Fibroblast of mammary gland (primary cell): ENCODE measurements around the gene PTPRN2.
"Not testable (repeated sequence)": the region's sequence is repeated elsewhere in the genome, so short reads cannot be mapped to it uniquely, and the experiment has no call there.

ENCODE experiments used
- DNase-seq: peaks from one replicate; pipeline ENCODE4 v3.0.0-alpha.2; 2010; ENCODE audit warnings: low read depth
- H3K4me3 ChIP-seq: 2 replicates; pipeline ENCODE4 v1.5.1; 2011; ENCODE audit warnings: low read depth, mild to moderate bottlenecking, low read length, moderate library complexity; ENCODE audit not compliant: control insufficient read depth
- TF ChIP-seq, protein P1 (sequence below): conservative IDR thresholded peaks from 2 replicates; pipeline ENCODE4 v1.5.1; 2011; ENCODE audit warnings: low read depth, low read length, inconsistent platforms; ENCODE audit not compliant: control insufficient read depth, insufficient read depth

PTPRN2 gene

DNA sequence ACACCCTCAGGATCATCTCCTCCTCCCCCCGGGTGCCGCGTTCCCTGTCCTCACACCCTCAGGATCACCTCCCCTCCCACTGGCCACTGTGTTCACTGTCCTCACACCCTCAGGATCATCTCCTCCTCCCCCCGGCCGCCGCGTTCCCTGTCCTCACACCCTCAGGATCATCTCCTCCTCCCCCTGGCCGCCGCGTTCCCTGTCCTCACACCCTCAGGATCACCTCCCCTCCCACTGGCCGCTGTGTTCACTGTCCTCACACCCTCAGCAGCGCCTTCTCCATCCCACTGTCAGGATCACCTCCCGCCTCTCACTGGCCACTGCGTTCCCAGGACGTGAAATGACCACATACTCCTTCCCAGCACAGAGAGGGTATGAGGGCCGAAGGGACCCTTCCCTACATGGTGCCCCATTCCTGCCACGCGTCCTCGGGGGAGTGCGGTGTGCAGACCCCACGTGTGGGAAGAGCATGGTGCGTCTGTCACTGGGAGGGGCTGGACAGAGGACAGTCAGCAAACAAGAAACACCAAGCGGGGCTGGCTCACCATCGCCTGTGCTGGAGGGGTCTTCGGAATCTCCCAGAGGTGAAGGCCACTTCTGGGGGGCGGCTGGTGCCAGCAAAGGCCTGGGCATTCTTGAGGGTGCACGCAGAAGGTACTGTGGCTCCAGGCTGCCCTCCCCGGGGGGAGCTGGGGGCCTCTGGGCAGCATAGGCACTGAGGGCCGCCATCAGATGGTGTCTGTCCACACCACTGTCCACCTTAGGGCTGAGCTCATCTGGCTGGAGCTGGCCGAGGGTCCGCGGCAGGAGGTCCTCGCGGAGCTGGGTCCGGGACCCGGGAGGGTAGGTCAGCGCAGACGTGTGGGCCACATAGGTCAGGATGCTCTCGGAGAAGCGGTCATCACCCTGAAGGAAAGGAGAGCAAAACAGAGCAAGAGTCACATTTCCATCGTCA lies 421.0 kb downstream of the PTPRN2 start:
- TF ChIP-seq, protein P1, sequence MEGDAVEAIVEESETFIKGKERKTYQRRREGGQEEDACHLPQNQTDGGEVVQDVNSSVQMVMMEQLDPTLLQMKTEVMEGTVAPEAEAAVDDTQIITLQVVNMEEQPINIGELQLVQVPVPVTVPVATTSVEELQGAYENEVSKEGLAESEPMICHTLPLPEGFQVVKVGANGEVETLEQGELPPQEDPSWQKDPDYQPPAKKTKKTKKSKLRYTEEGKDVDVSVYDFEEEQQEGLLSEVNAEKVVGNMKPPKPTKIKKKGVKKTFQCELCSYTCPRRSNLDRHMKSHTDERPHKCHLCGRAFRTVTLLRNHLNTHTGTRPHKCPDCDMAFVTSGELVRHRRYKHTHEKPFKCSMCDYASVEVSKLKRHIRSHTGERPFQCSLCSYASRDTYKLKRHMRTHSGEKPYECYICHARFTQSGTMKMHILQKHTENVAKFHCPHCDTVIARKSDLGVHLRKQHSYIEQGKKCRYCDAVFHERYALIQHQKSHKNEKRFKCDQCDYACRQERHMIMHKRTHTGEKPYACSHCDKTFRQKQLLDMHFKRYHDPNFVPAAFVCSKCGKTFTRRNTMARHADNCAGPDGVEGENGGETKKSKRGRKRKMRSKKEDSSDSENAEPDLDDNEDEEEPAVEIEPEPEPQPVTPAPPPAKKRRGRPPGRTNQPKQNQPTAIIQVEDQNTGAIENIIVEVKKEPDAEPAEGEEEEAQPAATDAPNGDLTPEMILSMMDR: no peak
- no peak overlapping the region for H3K4me3 ChIP-seq
- no peak for DNase-seq

DNA sequence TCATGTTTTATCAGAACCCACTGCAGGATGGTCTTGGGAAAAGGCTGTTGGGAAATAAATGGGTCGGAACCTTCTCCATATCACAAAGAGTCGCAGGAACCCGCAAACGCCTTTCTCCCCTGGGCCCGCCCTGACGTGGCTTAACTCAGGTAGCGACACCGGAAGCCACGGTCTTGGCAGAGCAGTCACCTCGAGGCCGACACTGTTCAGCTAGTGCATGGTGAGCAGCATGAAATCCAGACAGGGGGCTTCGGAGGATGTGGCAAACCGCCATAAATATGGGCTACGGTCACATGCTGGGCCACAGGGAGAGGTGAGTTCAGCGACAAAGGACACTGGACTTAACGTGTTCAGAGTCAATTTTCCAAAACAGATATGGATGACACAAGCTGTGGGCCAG lies 421.9 kb downstream of the PTPRN2 start:
- TF ChIP-seq, protein P1: no peak

DNA sequence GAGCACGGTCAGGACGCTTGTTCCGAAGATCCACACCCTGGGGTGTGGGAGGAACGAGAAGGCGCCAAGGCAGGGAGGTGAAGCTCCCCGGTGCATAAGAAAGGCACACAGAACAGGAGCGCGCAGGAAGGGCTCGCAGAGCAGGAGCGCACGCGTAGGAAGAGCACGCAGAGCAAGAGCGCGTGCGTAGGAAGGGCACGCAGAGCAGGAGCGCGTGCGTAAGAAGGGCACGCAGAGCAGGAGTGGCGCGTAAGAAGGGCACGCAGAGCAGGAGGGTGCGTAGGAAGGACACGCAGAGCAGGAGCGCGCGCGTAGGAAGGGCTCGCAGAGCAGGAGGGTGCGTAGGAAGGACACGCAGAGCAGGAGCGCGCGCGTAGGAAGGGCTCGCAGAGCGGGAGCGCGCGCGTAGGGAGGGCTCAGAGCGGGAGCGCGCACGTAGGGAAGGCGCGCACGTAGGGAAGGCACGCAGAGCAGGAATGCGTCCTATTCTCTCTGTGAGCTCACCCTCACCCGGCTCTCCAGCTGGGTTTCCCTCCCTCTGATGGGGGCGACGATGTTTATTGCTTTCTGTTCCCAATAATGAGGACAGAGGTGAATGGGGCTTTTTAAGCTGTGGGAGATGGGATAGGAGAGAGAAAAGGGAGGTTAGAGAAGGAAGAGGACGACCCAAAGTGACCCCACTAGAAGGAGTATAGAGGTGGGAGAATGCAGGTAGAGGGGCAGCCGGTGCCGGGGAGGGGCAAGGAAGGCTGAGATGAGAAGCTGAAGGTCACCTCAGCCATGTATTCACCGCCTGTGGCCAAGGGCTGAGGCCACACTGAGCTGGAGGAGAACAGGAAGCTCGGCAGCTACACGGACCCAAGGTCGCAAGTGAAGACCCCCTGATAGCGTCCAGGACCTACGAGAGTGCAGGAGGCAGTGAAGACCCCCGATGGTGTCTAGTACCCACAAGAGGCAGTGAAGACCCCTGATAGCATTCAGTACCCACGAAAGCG lies 423.2 kb downstream of the PTPRN2 start:
- no peak for DNase-seq
- TF ChIP-seq, protein P1: no peak
- H3K4me3 ChIP-seq: no peak overlapping the region

More for the DNA sequence above, 421.9 kb downstream of the PTPRN2 start:
- no peak overlapping the region for H3K4me3 ChIP-seq
- DNase-seq: no peak

DNA sequence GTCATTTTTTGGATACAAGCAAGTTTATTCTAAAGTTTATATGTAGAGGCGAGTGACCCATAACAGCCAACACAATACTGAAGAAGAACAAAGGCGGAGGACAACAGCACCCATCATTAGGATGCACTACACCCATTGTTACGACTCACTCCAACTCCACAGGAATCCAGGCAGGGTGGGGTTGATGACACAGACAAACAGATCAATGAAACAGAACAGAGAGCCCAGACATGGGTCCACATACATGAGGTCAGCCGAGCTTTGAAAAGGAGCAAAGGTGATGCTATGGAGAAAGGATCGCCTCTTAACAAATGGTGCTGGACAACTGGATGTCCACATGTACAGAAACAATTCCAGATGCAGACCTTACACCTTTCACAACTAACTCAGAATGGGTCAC lies 426.4 kb downstream of the PTPRN2 start:
- TF ChIP-seq, protein P1: no peak
- DNase-seq: no peak
- no peak overlapping the region for H3K4me3 ChIP-seq

DNA sequence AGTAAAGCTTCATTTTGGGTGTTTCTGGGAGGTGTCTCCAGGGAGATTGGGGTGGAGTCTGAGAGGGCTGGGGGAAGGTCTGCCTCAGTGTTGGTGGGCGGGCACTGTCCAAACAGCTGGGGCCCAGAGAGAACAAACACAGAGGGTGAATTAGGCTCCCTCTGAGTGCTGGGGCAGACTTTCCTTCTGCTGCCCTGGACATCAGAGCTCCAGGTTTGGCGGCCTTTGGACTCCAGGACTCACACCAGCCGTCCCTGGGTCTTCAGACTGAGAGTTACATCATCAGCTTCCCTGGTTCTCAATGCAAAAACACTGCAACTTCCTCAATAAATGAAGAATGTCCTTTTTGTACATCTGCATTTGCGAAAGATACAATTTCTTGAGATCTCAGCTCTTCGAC lies 427.4 kb downstream of the PTPRN2 start:
- no peak for DNase-seq
- TF ChIP-seq, protein P1: no peak
- H3K4me3 ChIP-seq: no peak overlapping the region

DNA sequence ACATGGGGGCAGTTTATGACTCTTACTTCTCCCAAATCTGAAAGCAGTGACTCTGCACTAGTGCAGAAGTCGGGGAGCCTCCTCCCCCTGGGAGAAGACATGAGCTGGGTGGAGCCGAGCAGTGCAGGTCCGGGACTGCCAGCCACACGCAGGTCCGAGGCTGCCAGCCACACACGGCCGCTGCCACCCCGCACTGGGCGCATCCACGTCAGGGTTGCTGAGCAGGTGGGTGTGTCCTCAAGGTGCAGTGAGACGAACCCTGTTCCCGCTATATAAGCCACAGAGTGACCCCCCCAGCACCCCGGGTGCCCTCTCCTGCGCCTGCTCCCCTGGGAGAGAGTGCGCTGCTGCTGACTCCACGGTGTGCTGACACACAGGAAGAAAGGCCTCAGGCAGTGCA lies 430.2 kb downstream of the PTPRN2 start:
- no peak overlapping the region for H3K4me3 ChIP-seq
- no peak for DNase-seq
- TF ChIP-seq, protein P1: no peak

DNA sequence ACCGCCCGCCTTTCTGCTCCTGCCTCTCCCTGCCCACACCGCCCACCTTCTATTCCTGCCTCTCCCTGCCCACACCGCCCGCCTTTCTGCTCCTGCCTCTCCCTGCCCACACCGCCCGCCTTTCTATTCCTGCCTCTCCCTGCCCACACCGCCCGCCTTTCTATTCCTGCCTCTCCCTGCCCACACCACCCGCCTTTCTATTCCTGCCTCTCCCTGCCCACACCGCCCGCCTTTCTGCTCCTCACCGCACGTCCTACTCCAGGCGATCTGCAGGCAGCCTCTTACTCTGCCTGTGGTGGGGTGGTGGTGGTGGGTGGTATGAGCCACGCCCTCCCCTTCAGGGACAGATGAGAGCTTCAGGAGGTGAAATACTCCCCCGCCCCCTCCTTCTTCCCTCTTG lies 436.4 kb downstream of the PTPRN2 start:
- DNase-seq: not testable (repeated sequence)

More for the DNA sequence above, 436.4 kb downstream of the PTPRN2 start:
- H3K4me3 ChIP-seq: not testable (repeated sequence)
